Cardiac muscle cell (in vitro differentiated cells and primary cell): ENCODE measurements around the gene GRK5. TPM values are rescaled to one million over a fixed set of nuclear protein-coding genes. Genes with fewer than 3 reads are reported as not detected.
A peak's percentile ranks its signal among the peaks of the same experiment; 100 is the strongest.

Experiments
- DNase-seq, 2 donors: peaks; one replicate each; pipeline versions ENCODE4 v3.0.0 to v3.0.0-alpha.2; 2010 to 2017; ENCODE audit warnings: low read depth in 1 of 2, low spot score in 1 of 2
- H3K27ac ChIP-seq: fragments of 200-600 bp; sonication (generic); 2 replicates; pipeline ENCODE4 v1.5.1; 2016
- H3K27me3 ChIP-seq: fragments of 200-600 bp; sonication (generic); 2 replicates; pipeline ENCODE4 v1.6.0; 2016; ENCODE audit warnings: control low read depth
- H3K36me3 ChIP-seq: fragments of 200-600 bp; sonication (generic); 2 replicates; pipeline ENCODE4 v1.5.1; 2016; ENCODE audit warnings: control low read depth
- H3K4me1 ChIP-seq: fragments of 200-600 bp; sonication (generic); 2 replicates; pipeline ENCODE4 v1.8.1; 2017; ENCODE audit warnings: low read depth, mild to moderate bottlenecking, mixed run types
- H3K4me3 ChIP-seq: fragments of 200-600 bp; sonication (generic); 2 replicates; pipeline ENCODE4 v1.5.1; 2016; ENCODE audit warnings: mild to moderate bottlenecking
- H3K9me3 ChIP-seq: fragments of 200-600 bp; sonication (generic); 2 replicates; pipeline ENCODE4 v1.5.1; 2017; ENCODE audit warnings: low read depth, mild to moderate bottlenecking, control low read depth
- CTCF ChIP-seq: IDR thresholded peaks from 2 replicates; pipeline ENCODE4 v1.5.1; 2012; ENCODE audit warnings: low read depth, mild to moderate bottlenecking, low read length
- polyA plus RNA-seq: library from polyadenylated mRNA; unstranded; fragments of >200 nt; fragmentation: Nextera tagmentation; extraction: Ambion mirVana; gene quantifications from 2 replicates; pipeline ENCODE4 v1.2.1, GENCODE V29; 2016
- total RNA-seq: library from RNA; depleted of rRNA; stranded (reverse); fragments of >200 nt; gene quantifications from 2 replicates; pipeline ENCODE4 v1.2.3, GENCODE V29; 2016

Gene GRK5
- total and polyA plus RNA-seq, 2 experiments from 2014 or later, result 3.5 to 18.3 TPM

GRCh38 chr10:119340893-119341458 lies 133.6 kb downstream of the GRK5 start:
- H3K4me1 ChIP-seq, result peaks cover 38% of the 10 kb centered on the region
- no peaks in the 10 kb centered on the region for H3K27me3 ChIP-seq
- no peak for TF ChIP-seq CTCF
- H3K36me3 ChIP-seq, result no peaks in the 10 kb centered on the region
- H3K27ac ChIP-seq, result peak overlapping the region; percentile 84
- peak in 1 of 2 donors; percentile 74 for DNase-seq
- no peak overlapping the region for H3K4me3 ChIP-seq
- no peaks in the 10 kb centered on the region for H3K9me3 ChIP-seq

- H3K9me3 ChIP-seq, result no peaks in the 10 kb centered on the region
- peak; percentile 74 to 86 for DNase-seq
- H3K4me3 ChIP-seq, result no peak overlapping the region
- H3K4me1 ChIP-seq, result peaks cover 32% of the 10 kb centered on the region
- no peaks in the 10 kb centered on the region for H3K27me3 ChIP-seq
- no peaks in the 10 kb centered on the region for H3K36me3 ChIP-seq
- peak overlapping the region; percentile 84 for H3K27ac ChIP-seq
- no peak for TF ChIP-seq CTCF
These were observed 134.3 kb downstream of the GRK5 start for GRCh38 chr10:119341459-119342301.

GRCh38 chr10:119342335-119342734 lies 135.0 kb downstream of the GRK5 start:
- H3K4me1 ChIP-seq, result peaks cover 31% of the 10 kb centered on the region
- H3K27ac ChIP-seq, result peak overlapping the region; percentile 84
- no peaks in the 10 kb centered on the region for H3K27me3 ChIP-seq
- no peak overlapping the region for H3K4me3 ChIP-seq
- TF ChIP-seq CTCF, result no peak
- no peak for DNase-seq
- H3K36me3 ChIP-seq, result no peaks in the 10 kb centered on the region
- H3K9me3 ChIP-seq, result no peaks in the 10 kb centered on the region

GRCh38 chr10:119343011-119343601 lies 135.7 kb downstream of the GRK5 start:
- Histone ChIP-seq H3K27me3 (no peaks in the 10 kb centered on the region), H3K9me3 (no peaks in the 10 kb centered on the region), H3K36me3 (no peaks in the 10 kb centered on the region), H3K4me1 (peaks cover 29% of the 10 kb centered on the region), H3K27ac (no peak overlapping the region), H3K4me3 (no peak overlapping the region)
- TF ChIP-seq CTCF, result no peak
- DNase-seq, result no peak

GRCh38 chr10:119344381-119344780 lies 137.0 kb downstream of the GRK5 start:
- Histone ChIP-seq H3K4me3 (no peak overlapping the region), H3K4me1 (peaks cover 22% of the 10 kb centered on the region), H3K36me3 (no peaks in the 10 kb centered on the region), H3K27ac (no peak overlapping the region), H3K27me3 (no peaks in the 10 kb centered on the region), H3K9me3 (no peaks in the 10 kb centered on the region)
- DNase-seq, result no peak
- no peak for TF ChIP-seq CTCF
